Cardiac septum (tissue), 1 donor: ENCODE measurements around the gene NIM1K. TPM values are rescaled to one million over a fixed set of nuclear protein-coding genes. Genes with fewer than 3 reads are reported as not detected.
"Not testable (repeated sequence)": the region's sequence is repeated elsewhere in the genome, so short reads cannot be mapped to it uniquely, and the experiment has no call there.

Experiments
- DNase-seq: peaks from one replicate; pipeline ENCODE4 v3.0.0-alpha.2; 2020; ENCODE audit warnings: low spot score
- intact Hi-C: fragments of 100-400 bp; cut with DNase I; formaldehyde crosslinking; loops from one replicate; pipeline ENCODE4 v1.14.0; 2022
- total RNA-seq: library from RNA; stranded (reverse); fragmentation: NEBNext Ultra II Directional; extraction: Animal tissue kit (Norgen Biotek cat#: 25700); gene quantifications from one replicate; pipeline ENCODE4 v1.2.1, GENCODE V29; 2021
- donor health status: DM: no; HTN: no; CAD: no.

NIM1K gene
- total RNA-seq, 1 donor from 2014 or later: 0.08 TPM

- DNase-seq: no peak
- intact Hi-C loops: no loop called here
These were observed 27.1 kb downstream of the NIM1K start for GRCh38 chr5:43219120-43219519.

DNA sequence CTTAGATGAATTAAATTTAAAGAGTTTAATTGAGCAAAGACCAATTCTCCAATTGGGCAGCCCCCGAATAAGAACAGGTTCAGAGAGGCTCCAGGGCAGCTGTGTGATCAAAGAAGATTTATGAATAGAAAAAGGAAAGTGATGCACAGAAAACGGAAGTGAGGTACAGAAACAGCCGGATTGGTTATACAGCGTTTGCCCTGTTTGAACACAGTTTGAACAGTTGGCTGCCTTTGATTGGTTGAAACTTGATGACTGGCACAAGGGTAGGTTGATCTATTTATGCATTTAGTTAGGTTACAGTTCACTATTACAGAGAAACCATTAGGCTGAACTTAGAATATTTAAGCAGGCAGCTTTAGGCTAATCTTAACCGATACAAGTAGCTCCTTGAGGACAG is 29.5 kb downstream of the NIM1K start:
- intact Hi-C loops: loop anchor here (10.0 kb wide), 1 partner anchor 163 kb away; no protein-coding TSS in a partner anchor
- no peak for DNase-seq

DNA sequence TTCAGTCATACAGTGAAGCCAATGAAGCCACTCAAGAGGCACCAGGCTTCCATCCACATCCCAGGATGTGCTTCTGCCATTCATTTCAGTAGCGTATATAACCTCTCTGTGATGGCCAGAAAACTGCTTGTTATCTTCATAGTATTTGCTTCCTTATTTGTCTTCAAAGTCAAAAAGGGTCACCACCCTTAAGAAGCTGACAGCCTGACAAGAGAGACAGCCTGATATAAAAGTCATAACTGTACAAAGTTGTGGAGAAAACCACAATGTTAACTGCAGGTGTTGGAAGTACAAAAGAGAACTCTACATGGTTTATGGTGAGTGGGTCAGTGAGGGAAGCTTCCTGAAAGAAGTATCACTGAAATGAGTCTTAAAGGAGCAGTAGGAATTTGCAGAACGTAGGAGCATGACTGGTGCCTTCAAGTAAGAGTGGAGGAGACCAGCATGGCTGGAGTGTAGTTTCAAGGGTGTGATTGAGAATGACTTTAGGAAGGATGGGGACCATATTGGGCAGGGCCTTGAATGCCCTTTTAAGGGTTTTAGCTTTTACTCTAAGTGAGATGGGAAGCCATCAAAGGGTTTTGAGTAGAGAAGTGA is 33.7 kb downstream of the NIM1K start:
- intact Hi-C loops: loop anchor here (10.0 kb wide), 1 partner anchor 159 kb away; no protein-coding TSS in a partner anchor
- no peak for DNase-seq

DNA sequence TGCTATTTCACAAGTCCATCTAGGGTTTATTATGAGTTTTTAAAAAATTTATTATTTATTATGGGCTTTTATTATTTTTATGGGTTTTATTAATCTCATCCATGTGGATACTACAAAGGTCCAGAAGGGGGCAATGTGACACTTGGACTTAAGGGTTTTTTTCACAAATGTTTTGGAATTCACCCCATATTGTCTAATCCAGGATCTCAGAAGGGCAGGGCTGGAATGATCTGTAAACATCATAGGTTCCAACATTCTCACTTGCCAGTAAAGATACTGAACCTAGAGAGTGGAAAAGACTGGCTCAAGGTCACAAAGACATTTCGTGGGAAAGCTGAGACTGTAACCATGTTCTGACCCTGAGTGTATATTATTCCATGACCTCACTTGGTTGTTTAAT is 35.6 kb downstream of the NIM1K start:
- intact Hi-C loops: loop anchor here (10.0 kb wide), 1 partner anchor 157 kb away; no protein-coding TSS in a partner anchor
- no peak for DNase-seq

DNA sequence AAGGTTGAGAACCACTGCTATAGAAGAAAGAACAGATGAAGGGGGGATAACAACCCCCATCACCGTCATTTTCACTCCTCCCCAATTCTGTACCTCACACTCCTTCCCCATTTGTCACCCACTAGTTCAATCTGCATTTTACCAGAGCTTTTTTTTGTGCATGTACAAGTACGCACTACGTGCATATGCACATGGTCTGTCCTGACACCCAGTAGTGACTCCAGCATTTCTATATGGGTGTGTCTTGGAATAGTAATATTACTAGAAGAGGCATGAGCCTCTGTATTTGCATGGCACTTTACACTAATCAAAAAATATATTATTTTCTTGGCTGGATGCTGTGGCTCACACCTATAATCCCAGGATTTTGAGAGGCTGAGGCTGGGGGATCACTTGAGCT is 38.7 kb downstream of the NIM1K start:
- no peak for DNase-seq
- intact Hi-C loops: no loop called here

GRCh38 chr5:43231977-43232376 is 40.0 kb downstream of the NIM1K start:
- no peak for DNase-seq
- intact Hi-C loops: no loop called here

GRCh38 chr5:43232943-43233833 is 41.2 kb downstream of the NIM1K start:
- intact Hi-C loops: no loop called here
- no peak for DNase-seq

GRCh38 chr5:43233946-43234345 is 41.9 kb downstream of the NIM1K start:
- intact Hi-C loops: no loop called here
- DNase-seq: no peak

DNA sequence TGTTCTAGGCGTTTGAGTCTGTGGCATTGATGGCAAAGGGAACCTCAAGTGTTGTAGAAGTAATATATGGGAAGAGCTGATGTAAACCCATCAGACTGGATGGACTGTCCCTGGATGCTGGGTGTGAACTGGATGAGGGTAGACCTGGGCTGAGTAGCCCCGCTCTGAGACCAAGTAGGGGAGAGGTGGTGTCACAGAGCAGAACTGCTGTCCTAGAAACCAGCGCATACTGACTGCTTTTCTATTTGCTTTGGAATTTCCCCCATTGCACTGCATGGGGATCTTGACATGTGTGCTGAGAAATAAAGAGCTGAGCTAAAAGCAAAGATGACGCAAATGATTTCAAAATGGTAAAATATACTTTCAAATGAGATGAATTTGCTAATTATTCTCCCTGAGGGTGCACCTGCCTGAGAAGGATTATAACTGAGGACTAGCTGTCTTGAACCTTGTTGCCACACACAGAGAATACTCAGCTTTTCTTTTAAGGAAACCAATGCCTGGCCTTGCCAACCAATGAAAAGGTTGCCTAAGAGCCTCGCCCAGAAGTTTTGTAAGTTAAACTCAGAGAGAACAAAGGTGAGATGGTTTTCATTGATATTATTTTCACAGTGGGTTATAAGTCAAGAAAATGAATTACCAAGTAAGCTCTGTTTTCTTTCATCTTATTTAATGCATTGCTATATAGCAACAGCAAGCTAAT is 44.8 kb downstream of the NIM1K start:
- intact Hi-C loops: no loop called here
- DNase-seq: no peak

- DNase-seq: no peak
- intact Hi-C loops: no loop called here
These were observed 50.2 kb downstream of the NIM1K start for GRCh38 chr5:43242196-43242595.

DNA sequence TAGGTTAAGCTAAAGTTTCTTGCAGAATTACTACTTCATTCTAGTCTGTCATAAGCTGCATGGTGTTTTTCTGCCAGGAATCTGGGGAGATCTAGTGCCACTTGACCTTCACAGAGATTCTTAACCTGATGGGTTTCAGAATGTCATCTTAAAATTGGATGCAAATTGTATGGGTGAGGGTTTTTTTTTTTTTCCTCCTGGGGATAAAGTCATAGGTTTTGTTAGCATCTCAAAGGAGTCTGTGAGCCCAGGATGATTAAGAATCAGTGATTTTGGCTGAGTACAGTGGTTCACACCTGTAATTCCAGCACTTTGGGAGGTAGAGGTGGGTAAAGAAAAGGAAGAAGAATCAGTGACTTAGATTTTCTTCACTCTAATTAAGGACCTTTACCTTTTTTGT is 51.2 kb downstream of the NIM1K start:
- intact Hi-C loops: no loop called here
- no peak for DNase-seq

DNA sequence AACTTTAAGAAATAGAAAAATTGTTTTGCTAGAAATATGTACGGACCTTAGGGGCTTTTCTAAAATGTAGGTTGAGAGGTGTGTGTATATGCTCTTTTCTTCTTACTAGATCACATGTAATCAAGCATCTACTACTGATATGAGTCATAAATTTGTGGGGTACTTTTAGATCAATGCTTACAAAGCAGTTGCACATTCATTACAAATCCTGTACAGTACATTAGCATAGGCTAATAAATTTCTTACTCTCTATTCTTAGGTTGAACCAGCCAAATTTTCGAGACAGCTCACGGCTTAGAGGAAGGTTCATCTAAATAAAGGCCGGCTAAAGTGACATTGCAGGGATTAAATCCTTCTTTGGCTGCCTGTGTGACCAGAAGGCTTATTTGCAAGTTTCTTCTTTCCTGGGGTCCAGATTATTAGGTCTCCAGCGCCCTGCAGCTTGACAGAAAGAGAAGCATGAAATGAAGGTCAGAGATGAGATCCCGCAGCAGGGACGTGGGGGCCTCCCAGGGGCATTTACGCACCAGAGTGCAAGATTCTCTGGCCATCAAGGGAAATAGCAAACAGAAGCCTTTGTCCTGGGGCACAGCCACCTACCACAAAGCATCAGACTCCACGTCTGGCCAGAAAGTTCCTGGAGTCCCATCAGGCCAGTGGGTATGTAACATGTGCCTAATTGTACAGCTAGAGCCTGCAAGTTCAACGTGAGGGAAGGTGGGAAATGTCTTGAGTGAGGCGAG is 53.0 kb downstream of the NIM1K start:
- intact Hi-C loops: no loop called here
- no peak for DNase-seq

DNA sequence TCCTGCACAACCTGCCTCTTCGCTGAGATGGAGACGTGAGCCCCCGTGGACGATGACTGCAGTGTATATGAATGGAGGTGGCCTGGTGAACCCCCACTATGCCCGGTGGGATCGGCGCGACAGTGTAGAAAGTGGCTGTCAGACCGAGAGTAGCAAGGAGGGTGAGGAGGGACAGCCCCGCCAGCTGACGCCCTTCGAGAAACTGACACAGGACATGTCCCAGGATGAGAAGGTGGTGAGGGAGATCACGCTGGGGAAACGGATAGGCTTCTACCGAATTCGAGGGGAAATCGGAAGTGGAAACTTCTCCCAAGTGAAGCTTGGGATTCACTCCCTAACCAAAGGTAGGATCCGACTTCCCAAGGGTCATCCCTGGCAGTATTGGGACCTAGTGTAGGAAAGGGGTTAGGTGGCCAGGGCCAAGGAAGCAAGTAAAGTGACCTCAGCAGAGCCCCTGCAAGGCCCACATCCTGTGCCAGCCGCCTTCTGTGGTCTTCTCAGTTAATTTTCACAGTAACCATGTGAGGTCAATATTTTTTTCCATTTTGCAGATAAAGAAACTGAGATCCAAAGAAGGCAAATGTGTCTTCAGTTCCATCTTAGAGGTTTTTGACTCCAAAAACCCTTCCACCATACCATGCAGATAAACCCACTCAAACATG is 53.8 kb downstream of the NIM1K start:
- no peak for DNase-seq
- intact Hi-C loops: no loop called here

- intact Hi-C loops: no loop called here
These were observed 59.7 kb downstream of the NIM1K start for GRCh38 chr5:43251754-43252153.

GRCh38 chr5:43255704-43256103 is 63.7 kb downstream of the NIM1K start:
- intact Hi-C loops: no loop called here
- no peak for DNase-seq

More at GRCh38 chr5:43251754-43252153, 59.7 kb downstream of the NIM1K start:
- DNase-seq: no peak

DNA sequence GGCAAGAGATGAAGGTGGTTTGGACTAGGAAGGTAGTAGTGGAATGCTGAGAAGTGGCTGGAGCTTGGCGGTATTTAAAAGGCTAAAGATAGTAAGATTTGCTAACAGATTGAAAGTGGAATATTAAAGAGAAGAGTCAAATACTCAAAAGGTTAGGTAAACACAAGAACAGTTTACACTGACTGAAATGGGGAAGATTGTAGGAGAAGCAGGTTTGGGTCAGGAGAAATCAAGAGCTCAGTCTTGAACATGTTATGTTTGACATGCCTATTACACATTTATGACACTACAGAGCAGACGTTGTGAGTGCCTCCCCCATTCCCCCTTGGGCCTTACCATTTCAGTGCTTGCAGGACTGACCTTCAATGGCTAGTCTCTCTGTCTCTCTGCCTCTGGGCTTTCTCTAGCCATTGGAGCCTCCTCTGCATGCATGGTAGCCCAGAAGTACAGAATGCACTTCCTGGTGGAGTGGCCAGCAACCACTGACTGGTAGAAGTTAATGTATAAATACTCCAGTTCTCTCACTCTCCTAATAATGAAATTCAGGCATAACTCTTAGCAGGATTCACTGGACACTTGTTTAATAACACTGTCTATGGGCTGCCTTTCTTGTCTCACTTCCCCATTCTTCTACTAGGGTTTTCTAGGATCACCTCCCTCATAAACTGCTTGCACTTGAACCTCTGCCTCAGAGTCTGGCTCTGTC is 64.4 kb downstream of the NIM1K start:
- DNase-seq: no peak
- intact Hi-C loops: no loop called here

- intact Hi-C loops: no loop called here
- DNase-seq: no peak
These were observed 66.1 kb downstream of the NIM1K start for GRCh38 chr5:43258116-43258515.

GRCh38 chr5:43262269-43262668 is 70.2 kb downstream of the NIM1K start:
- intact Hi-C loops, DNase-seq: not testable (repeated sequence)
